Ramos (cell line): Measurements from ENCODE around the gene COX6A2.
"Not testable (repeated sequence)": the region's sequence is repeated elsewhere in the genome, so short reads cannot be mapped to it uniquely, and the experiment has no call there.

Source experiments
- in situ Hi-C: fragments of 300-500 bp; cut with MboI; formaldehyde crosslinking; loops from one replicate; pipeline ENCODE4 v1.14.3; 2022; ENCODE audit warnings: low sequenced_read_pairs; ENCODE audit not compliant: unreplicated experiment

COX6A2 gene

GRCh38 chr16:31440516-31441184 lies 12.5 kb upstream of the COX6A2 start:
- in situ Hi-C loops = loop anchor here (25.0 kb wide), 1 partner anchor 453 kb away; the partner anchor contains the start of gene HSD3B7

- in situ Hi-C loops = loop anchor here (25.0 kb wide), 1 partner anchor 452 kb away; the partner anchor contains the start of gene HSD3B7
Observed at GRCh38 chr16:31439519-31439918, 11.4 kb upstream of the COX6A2 start.

- in situ Hi-C loops = loop anchor here (25.0 kb wide), 1 partner anchor 452 kb away; the partner anchor contains the start of gene HSD3B7
Observed at GRCh38 chr16:31439023-31439422, 10.9 kb upstream of the COX6A2 start.

- in situ Hi-C loops = loop anchor here (25.0 kb wide), 1 partner anchor 451 kb away; the partner anchor contains the start of gene HSD3B7
Observed at GRCh38 chr16:31438414-31438813, 10.3 kb upstream of the COX6A2 start.

- in situ Hi-C loops = loop anchor here (25.0 kb wide), 1 partner anchor 449 kb away; the partner anchor contains the start of gene HSD3B7
Observed at GRCh38 chr16:31436221-31437045, 8.3 kb upstream of the COX6A2 start.

- in situ Hi-C loops = loop anchor here (25.0 kb wide), 1 partner anchor 448 kb away; the partner anchor contains the start of gene HSD3B7
Observed at GRCh38 chr16:31435341-31436220, 7.4 kb upstream of the COX6A2 start.

GRCh38 chr16:31430380-31431052 lies 2.4 kb upstream of the COX6A2 start:
- in situ Hi-C loops = loop anchor here (25.0 kb wide), 1 partner anchor 443 kb away; the partner anchor contains the start of gene HSD3B7

GRCh38 chr16:31429796-31430195 lies 1.6 kb upstream of the COX6A2 start:
- in situ Hi-C loops = loop anchor here (25.0 kb wide), 1 partner anchor 442 kb away; the partner anchor contains the start of gene HSD3B7

- in situ Hi-C loops = loop anchor here (25.0 kb wide), 1 partner anchor 442 kb away; the partner anchor contains the start of gene HSD3B7
Observed at GRCh38 chr16:31429314-31429713, 1.2 kb upstream of the COX6A2 start.

- in situ Hi-C loops = loop anchor here (25.0 kb wide), 1 partner anchor 441 kb away; the partner anchor contains the start of gene HSD3B7
Observed at GRCh38 chr16:31428638-31429247, 583 bp upstream of the COX6A2 start.

GRCh38 chr16:31427441-31428278 lies 500 bp downstream of the COX6A2 start:
- in situ Hi-C loops = loop anchor here (25.0 kb wide), 1 partner anchor 440 kb away; the partner anchor contains the start of gene HSD3B7

- in situ Hi-C loops = no loop called here
Observed at GRCh38 chr16:31423801-31424200, 4.4 kb downstream of the COX6A2 start.

- in situ Hi-C loops = no loop called here
Observed at GRCh38 chr16:31423241-31423640, 4.9 kb downstream of the COX6A2 start.

GRCh38 chr16:31421587-31421986 lies 6.6 kb downstream of the COX6A2 start:
- in situ Hi-C loops = no loop called here

- in situ Hi-C loops = no loop called here
Observed at GRCh38 chr16:31420037-31420436, 8.1 kb downstream of the COX6A2 start.

- in situ Hi-C loops = no loop called here
Observed at GRCh38 chr16:31417916-31418315, 10.2 kb downstream of the COX6A2 start.

- in situ Hi-C loops = not testable (repeated sequence)
Observed at GRCh38 chr16:31417036-31417435, 11.1 kb downstream of the COX6A2 start.

- in situ Hi-C loops = no loop called here
Observed at GRCh38 chr16:31416371-31416770, 11.8 kb downstream of the COX6A2 start.
